Measurements from ENCODE around the gene FRMPD2.
"Not testable (repeated sequence)": the region's sequence is repeated elsewhere in the genome, so short reads cannot be mapped to it uniquely, and the experiment has no call there.

The FRMPD2 gene

GRCh38 chr10:48128954-48129353, 145.5 kb downstream of the FRMPD2 start:
- DNase-seq (ENCODE audit: low spot score) = not testable (repeated sequence)

- DNase-seq (ENCODE audit: low spot score) = not testable (repeated sequence)
These were observed 148.2 kb downstream of the FRMPD2 start for GRCh38 chr10:48126251-48126650.

- DNase-seq (ENCODE audit: low spot score) = not testable (repeated sequence)
These were observed 148.9 kb downstream of the FRMPD2 start for GRCh38 chr10:48125631-48126030.

- DNase-seq (ENCODE audit: low spot score) = not testable (repeated sequence)
These were observed 151.9 kb downstream of the FRMPD2 start for GRCh38 chr10:48122618-48123017.

- not testable (repeated sequence) for DNase-seq (ENCODE audit: low spot score)
These were observed 164.2 kb downstream of the FRMPD2 start for GRCh38 chr10:48110277-48110676.

Data from kidney capillary endothelial cell (primary cell).